Measurements from ENCODE around the gene GTF3C2. TPM values are rescaled to one million over a fixed set of nuclear protein-coding genes. Genes with fewer than 3 reads are reported as not detected.
"Not testable (repeated sequence)": the region's sequence is repeated elsewhere in the genome, so short reads cannot be mapped to it uniquely, and the experiment has no call there.

The GTF3C2 gene
- total RNA-seq, 2 experiments from 2014 or later: 62.9 to 72.3 TPM

- Mint-ChIP-seq H3K27ac (peak within 1 kb of the TSS; percentile 95), H3K9me3 (no peaks in the 10 kb centered on the region), H3K36me3 (ENCODE audit: low read depth) (peaks cover 26% of the 10 kb centered on the region), H3K4me3 (peak within 1 kb of the TSS; percentile 83), H3K4me1 (ENCODE audit: low read depth) (peaks cover 30% of the 10 kb centered on the region), H3K27me3 (ENCODE audit: low read depth) (no peaks in the 10 kb centered on the region)
- DNase-seq: peak; percentile 100
- CTCF ChIA-PET: interaction anchor here (0.6 to 4.0 kb wide), 14 partner anchors 9 to 314 kb away, joined by 3 to 22 read pairs (median 4); partner anchors contain the start of gene GTF3C2
- intact Hi-C loops (cut with micrococcal nuclease): loop anchor here (1.0 to 5.0 kb wide), 15 partner anchors 10 to 320 kb away; partner anchors contain the start of genes ATRAID, CAD, CCDC121 and GPN1
Observed at GRCh38 chr2:27370026-27370815, 13.7 kb upstream of the GTF3C2 start, which contains the start of the genes EIF2B4 and SNX17. EIF2B4 (minus strand) TSS chr2:27370338; CDS start chr2:27370314, 24 bp downstream. SNX17 (plus strand) TSS chr2:27370616; CDS start chr2:27370744, 128 bp downstream.

GRCh38 chr2:27369471-27370025 lies 13.0 kb upstream of the GTF3C2 start:
- Mint-ChIP-seq H3K4me3 (peak overlapping the region; percentile 83), H3K36me3 (ENCODE audit: low read depth) (peaks cover 27% of the 10 kb centered on the region), H3K27me3 (ENCODE audit: low read depth) (no peaks in the 10 kb centered on the region), H3K9me3 (no peaks in the 10 kb centered on the region), H3K27ac (peak overlapping the region; percentile 95), H3K4me1 (ENCODE audit: low read depth) (peaks cover 30% of the 10 kb centered on the region)
- CTCF ChIA-PET: interaction anchor here (0.6 to 4.0 kb wide), 12 partner anchors 9 to 314 kb away, joined by 3 to 22 read pairs (median 4); partner anchors contain the start of gene GTF3C2
- no peak for DNase-seq
- intact Hi-C loops (cut with micrococcal nuclease): loop anchor here (1.0 to 5.0 kb wide), 15 partner anchors 11 to 319 kb away; partner anchors contain the start of genes ATRAID, CAD, CCDC121 and GPN1

GRCh38 chr2:27363933-27364332 lies 7.4 kb upstream of the GTF3C2 start:
- Mint-ChIP-seq H3K27ac (peak overlapping the region; percentile 34), H3K4me1 (ENCODE audit: low read depth) (peaks cover 12% of the 10 kb centered on the region), H3K36me3 (ENCODE audit: low read depth) (peaks cover 17% of the 10 kb centered on the region), H3K9me3 (no peaks in the 10 kb centered on the region), H3K4me3 (no peak overlapping the region), H3K27me3 (ENCODE audit: low read depth) (no peaks in the 10 kb centered on the region)
- CTCF ChIA-PET: interaction anchor here (1.1 to 2.1 kb wide), 2 partner anchors 42 to 67 kb away, joined by 3 to 7 read pairs; no protein-coding TSS in a partner anchor
- intact Hi-C loops (cut with micrococcal nuclease): no loop called here
- no peak for DNase-seq

- peaks cover 15% of the 10 kb centered on the region for H3K4me1 Mint-ChIP-seq (ENCODE audit: low read depth)
Observed at GRCh38 chr2:27362678-27363420, 6.3 kb upstream of the GTF3C2 start.

GRCh38 chr2:27356056-27356381 lies 545 bp downstream of the GTF3C2 start:
- H3K4me3 Mint-ChIP-seq: peak overlapping the region; percentile 99
- no peaks in the 10 kb centered on the region for H3K9me3 Mint-ChIP-seq
- DNase-seq: peak; percentile 56
- no peaks in the 10 kb centered on the region for H3K27me3 Mint-ChIP-seq (ENCODE audit: low read depth)
- intact Hi-C loops (cut with micrococcal nuclease): loop anchor here (1.0 to 5.0 kb wide), 9 partner anchors 14 to 1324 kb away; partner anchors contain the start of genes ATRAID, EIF2B4, IFT172 and MPV17
- CTCF ChIA-PET: interaction anchor here (1.8 kb wide), 1 partner anchor 14 kb away, joined by 6 read pairs; the partner anchor contains the start of genes EIF2B4 and SNX17
- H3K4me1 Mint-ChIP-seq (ENCODE audit: low read depth): peaks cover 62% of the 10 kb centered on the region
- peaks cover 24% of the 10 kb centered on the region for H3K36me3 Mint-ChIP-seq (ENCODE audit: low read depth)
- peak overlapping the region; percentile 99 for H3K27ac Mint-ChIP-seq

More at GRCh38 chr2:27362678-27363420, 6.3 kb upstream of the GTF3C2 start:
- peaks cover 23% of the 10 kb centered on the region for H3K36me3 Mint-ChIP-seq (ENCODE audit: low read depth)
- no peak overlapping the region for H3K27ac Mint-ChIP-seq
- H3K4me3 Mint-ChIP-seq: no peak overlapping the region
- H3K9me3 Mint-ChIP-seq: no peaks in the 10 kb centered on the region
- CTCF ChIA-PET: interaction anchor here (1.1 to 2.1 kb wide), 3 partner anchors 41 to 321 kb away, joined by 3 to 7 read pairs (median 3); no protein-coding TSS in a partner anchor
- DNase-seq: no peak
- intact Hi-C loops (cut with micrococcal nuclease): no loop called here
- H3K27me3 Mint-ChIP-seq (ENCODE audit: low read depth): no peaks in the 10 kb centered on the region

GRCh38 chr2:27354597-27354927 lies 2.0 kb downstream of the GTF3C2 start:
- Mint-ChIP-seq H3K36me3 (ENCODE audit: low read depth) (peaks cover 23% of the 10 kb centered on the region), H3K27me3 (ENCODE audit: low read depth) (no peaks in the 10 kb centered on the region), H3K4me1 (ENCODE audit: low read depth) (peaks cover 63% of the 10 kb centered on the region), H3K27ac (no peak overlapping the region), H3K9me3 (no peaks in the 10 kb centered on the region), H3K4me3 (no peak overlapping the region)
- no peak for DNase-seq
- intact Hi-C loops (cut with micrococcal nuclease): no loop called here
- CTCF ChIA-PET: interaction anchor here (0.6 to 3.4 kb wide), 2 partner anchors 14 to 269 kb away, joined by 3 to 22 read pairs; partner anchors contain the start of genes EIF2B4 and SNX17

GRCh38 chr2:27353762-27354596 lies 2.6 kb downstream of the GTF3C2 start:
- H3K27ac Mint-ChIP-seq: no peak overlapping the region
- CTCF ChIA-PET: interaction anchor here (0.6 to 3.4 kb wide), 3 partner anchors 15 to 270 kb away, joined by 3 to 22 read pairs (median 4); partner anchors contain the start of genes EIF2B4 and SNX17

GRCh38 chr2:27353386-27353761 lies 3.2 kb downstream of the GTF3C2 start:
- H3K27me3 Mint-ChIP-seq (ENCODE audit: low read depth); H3K9me3 Mint-ChIP-seq; H3K4me3 Mint-ChIP-seq; DNase-seq; H3K27ac Mint-ChIP-seq; intact Hi-C loops (cut with micrococcal nuclease): not testable (repeated sequence)
- Mint-ChIP-seq H3K4me1 (ENCODE audit: low read depth) (peaks cover 62% of the 10 kb centered on the region), H3K36me3 (ENCODE audit: low read depth) (peaks cover 21% of the 10 kb centered on the region)
- CTCF ChIA-PET: interaction anchor here (0.6 to 3.4 kb wide), 3 partner anchors 15 to 74 kb away, joined by 3 to 22 read pairs (median 4); partner anchors contain the start of genes EIF2B4 and SNX17

More at GRCh38 chr2:27353762-27354596, 2.6 kb downstream of the GTF3C2 start:
- Mint-ChIP-seq H3K36me3 (ENCODE audit: low read depth) (peaks cover 23% of the 10 kb centered on the region), H3K4me1 (ENCODE audit: low read depth) (peaks cover 65% of the 10 kb centered on the region), H3K4me3 (no peak overlapping the region), H3K9me3 (no peaks in the 10 kb centered on the region), H3K27me3 (ENCODE audit: low read depth) (no peaks in the 10 kb centered on the region)
- intact Hi-C loops (cut with micrococcal nuclease): no loop called here
- DNase-seq: no peak

GRCh38 chr2:27351802-27352598 lies 4.6 kb downstream of the GTF3C2 start:
- no peak for DNase-seq
- Mint-ChIP-seq H3K27me3 (ENCODE audit: low read depth) (no peaks in the 10 kb centered on the region), H3K36me3 (ENCODE audit: low read depth) (peaks cover 15% of the 10 kb centered on the region), H3K9me3 (no peaks in the 10 kb centered on the region), H3K27ac (peak overlapping the region; percentile 13), H3K4me1 (ENCODE audit: low read depth) (peaks cover 58% of the 10 kb centered on the region), H3K4me3 (no peak overlapping the region)
- CTCF ChIA-PET: interaction anchor here (0.7 to 3.4 kb wide), 4 partner anchors 17 to 72 kb away, joined by 3 to 22 read pairs (median 4); partner anchors contain the start of genes EIF2B4, MPV17 and SNX17
- intact Hi-C loops (cut with micrococcal nuclease): no loop called here

- CTCF ChIA-PET: interaction anchor here (0.8 kb wide), 1 partner anchor 88 kb away, joined by 3 read pairs; no protein-coding TSS in a partner anchor
- peaks cover 5% of the 10 kb centered on the region for H3K36me3 Mint-ChIP-seq (ENCODE audit: low read depth)
- H3K4me3 Mint-ChIP-seq: no peak overlapping the region
- no peak for DNase-seq
- peaks cover 51% of the 10 kb centered on the region for H3K4me1 Mint-ChIP-seq (ENCODE audit: low read depth)
- no peak overlapping the region for H3K27ac Mint-ChIP-seq
- no peaks in the 10 kb centered on the region for H3K9me3 Mint-ChIP-seq
- intact Hi-C loops (cut with micrococcal nuclease): no loop called here
- no peaks in the 10 kb centered on the region for H3K27me3 Mint-ChIP-seq (ENCODE audit: low read depth)
Observed at GRCh38 chr2:27350106-27350693, 6.4 kb downstream of the GTF3C2 start.

Data from activated naive CD4-positive, alpha-beta T cell treated with anti-CD3 and anti-CD28 coated beads for 36 hours (primary cell).